CD4-positive, alpha-beta memory T cell (primary cell): Measurements from ENCODE around the gene CST6. TPM values are rescaled to one million over a fixed set of nuclear protein-coding genes. Genes with fewer than 3 reads are reported as not detected.
"Not testable (repeated sequence)": the region's sequence is repeated elsewhere in the genome, so short reads cannot be mapped to it uniquely, and the experiment has no call there.

ENCODE experiments used
- CTCF ChIA-PET: fragments of 350-600 bp; sonication (Branson Sonifier 250); formaldehyde crosslinking; loops from one replicate; lab custom pipeline; 2021; ENCODE audit warnings: inconsistent platforms; ENCODE audit not compliant: partially characterized antibody; lab: Charles Lee
- POLR2A ChIA-PET: fragments of 350-600 bp; sonication (Branson Sonifier 250); formaldehyde crosslinking; loops from one replicate; lab custom pipeline; 2021; ENCODE audit not compliant: partially characterized antibody; lab: Charles Lee
- DNase-seq, 5 donors: peaks; one replicate each; pipeline versions ENCODE4 v3.0.0 to v3.0.0-alpha.2; 2020 to 2022; ENCODE audit warnings: mixed read lengths in 1 of 5
- H3K27ac ChIP-seq: one replicate; pipeline ENCODE4 v1.7.0; 2013; ENCODE audit warnings: low read depth, low read length
- H3K27me3 ChIP-seq: 2 replicates; pipeline ENCODE4 v1.7.0; 2013; ENCODE audit warnings: mild to moderate bottlenecking, low read length, moderate library complexity; ENCODE audit not compliant: insufficient read depth
- H3K36me3 ChIP-seq: 2 replicates; pipeline ENCODE4 v1.7.0; 2013; ENCODE audit warnings: mild to moderate bottlenecking, low read length, moderate library complexity; ENCODE audit not compliant: insufficient read depth
- H3K4me1 ChIP-seq: 2 replicates; pipeline ENCODE4 v1.7.0; 2013; ENCODE audit warnings: mild to moderate bottlenecking, low read length, moderate library complexity; ENCODE audit not compliant: insufficient read depth
- H3K4me3 ChIP-seq, 2 donors: one replicate each; pipeline ENCODE4 v1.7.0; 2013; ENCODE audit warnings: low read length in 2 of 2, mild to moderate bottlenecking in 1 of 2
- H3K9me3 ChIP-seq, 2 donors: one replicate each; pipeline ENCODE4 v1.7.0; 2013; ENCODE audit warnings: low read length in 2 of 2, control low read depth in 1 of 2; ENCODE audit not compliant: control insufficient read depth in 1 of 2
- H3K27ac Mint-ChIP-seq, 7 donors: one replicate each; pipeline ENCODE4 v1.8.0; 2020 to 2021; ENCODE audit warnings: mixed read lengths in 7 of 7, mild to moderate bottlenecking in 6 of 7, inconsistent platforms in 3 of 7, moderate library complexity in 3 of 7
- H3K27me3 Mint-ChIP-seq, 2 donors: one replicate each; pipeline ENCODE4 v1.8.0; 2020 to 2021; ENCODE audit warnings: mixed read lengths in 2 of 2
- H3K36me3 Mint-ChIP-seq, 2 donors: one replicate each; pipeline ENCODE4 v1.8.0; 2020 to 2021; ENCODE audit warnings: mixed read lengths in 2 of 2, inconsistent platforms in 1 of 2, mild to moderate bottlenecking in 1 of 2
- H3K4me1 Mint-ChIP-seq, 4 donors: one replicate each; pipeline ENCODE4 v1.8.0; 2020 to 2021; ENCODE audit warnings: mixed read lengths in 4 of 4, mild to moderate bottlenecking in 1 of 4
- H3K4me3 Mint-ChIP-seq, 8 donors: one replicate each; pipeline ENCODE4 v1.8.0; 2020 to 2021; ENCODE audit warnings: mixed read lengths in 8 of 8, mild to moderate bottlenecking in 7 of 8, moderate library complexity in 6 of 8, inconsistent platforms in 3 of 8
- H3K9me3 Mint-ChIP-seq, 8 donors: one replicate each; pipeline ENCODE4 v1.8.0; 2020 to 2021; ENCODE audit warnings: mixed read lengths in 8 of 8, mild to moderate bottlenecking in 5 of 8, inconsistent platforms in 3 of 8, moderate library complexity in 1 of 8
- intact Hi-C: fragments of 100-400 bp; cut with micrococcal nuclease; formaldehyde crosslinking; loops from one replicate; pipeline ENCODE4 v1.15.1; 2023
- polyA plus RNA-seq, 2 donors: library from polyadenylated mRNA; unstranded; fragments of 300-500 nt; fragmentation: Illumina TruSeq; gene quantifications; one replicate each; pipeline ENCODE4 v1.2.3, GENCODE V29; 2021
- total RNA-seq, 2 experiments: library from RNA; stranded (reverse); gene quantifications; one replicate each; pipeline ENCODE4 v1.2.3, GENCODE V29; 2021

CST6 gene
- total and polyA plus RNA-seq, 4 experiments from 2014 or later = not detected

- H3K9me3 ChIP-seq, H3K9me3 Mint-ChIP-seq, H3K36me3 Mint-ChIP-seq, H3K36me3 ChIP-seq, H3K27ac ChIP-seq, H3K4me1 Mint-ChIP-seq, H3K27me3 ChIP-seq, DNase-seq, H3K4me3 ChIP-seq, intact Hi-C loops, H3K27me3 Mint-ChIP-seq, H3K4me3 Mint-ChIP-seq, H3K4me1 ChIP-seq, H3K27ac Mint-ChIP-seq: not testable (repeated sequence)
- ChIA-PET CTCF (interaction anchor here (0.8 to 2.3 kb wide), 23 partner anchors 11 to 318 kb away, joined by 3 to 19 read pairs (median 5); partner anchors contain the start of genes CCDC85B, CST6, FIBP and KAT5), POLR2A (interaction anchor here (1.2 to 1.8 kb wide), 2 partner anchors 21 to 137 kb away, joined by 3 to 7 read pairs; partner anchors contain the start of genes BANF1 and EIF1AD)
Observed at GRCh38 chr11:66023186-66023440, 11.3 kb downstream of the CST6 start.

DNA sequence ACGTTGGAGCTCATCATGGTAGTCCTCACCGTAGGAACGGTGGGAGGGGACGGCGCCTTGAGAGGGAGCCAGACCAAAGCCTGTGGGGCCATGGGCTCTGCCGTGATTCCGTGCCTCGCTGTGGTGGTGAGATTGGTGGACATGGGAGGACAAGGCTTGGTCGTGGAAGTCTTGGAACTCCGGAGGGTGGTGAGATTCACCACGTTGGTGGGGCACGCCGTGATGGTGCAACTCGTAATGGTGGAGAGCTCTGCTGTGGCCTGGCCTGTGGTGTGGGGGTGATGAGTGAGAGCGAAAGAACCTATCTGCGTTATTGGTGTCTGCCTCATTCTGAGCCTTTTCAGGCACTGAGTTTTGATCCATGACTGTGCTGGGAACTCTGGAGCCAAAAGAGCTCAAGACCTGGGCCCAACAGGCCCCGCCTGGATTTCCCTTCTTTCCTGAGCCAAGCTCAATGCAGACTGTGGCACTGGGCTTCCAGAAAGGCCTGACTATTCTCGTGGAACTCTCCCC, 14.3 kb downstream of the CST6 start, which contains the start of gene CATSPER1:
TSS of gene CATSPER1 (minus strand) at position 463 of the 513 bp plus-strand sequence. CDS start at position 363, 100 bp downstream.
- H3K27me3 ChIP-seq = no peaks in the 10 kb centered on the region
- H3K36me3 ChIP-seq = no peaks in the 10 kb centered on the region
- Mint-ChIP-seq H3K9me3 (no peaks in the 10 kb centered on the region), H3K27me3 (peaks cover 4 to 6% of the 10 kb centered on the region in 2 donors), H3K4me1 (peaks cover 0 to 8% (median 5%) of the 10 kb centered on the region in 4 donors), H3K4me3 (no peak within 1 kb of the TSS), H3K27ac (peak within 1 kb of the TSS in 1 of 7 donors; percentile 17), H3K36me3 (no peaks in the 10 kb centered on the region)
- peak in 1 of 5 donors; percentile 5 for DNase-seq
- no peak within 1 kb of the TSS for H3K27ac ChIP-seq
- POLR2A ChIA-PET = interaction anchor here (1.5 kb wide), 1 partner anchor 27 kb away, joined by 4 read pairs; no protein-coding TSS in a partner anchor
- CTCF ChIA-PET = interaction anchor here (0.8 kb wide), 1 partner anchor 19 kb away, joined by 3 read pairs; no protein-coding TSS in a partner anchor
- no peaks in the 10 kb centered on the region for H3K9me3 ChIP-seq
- H3K4me3 ChIP-seq = no peak within 1 kb of the TSS
- H3K4me1 ChIP-seq = peaks cover 6% of the 10 kb centered on the region
- intact Hi-C loops = no loop called here

DNA sequence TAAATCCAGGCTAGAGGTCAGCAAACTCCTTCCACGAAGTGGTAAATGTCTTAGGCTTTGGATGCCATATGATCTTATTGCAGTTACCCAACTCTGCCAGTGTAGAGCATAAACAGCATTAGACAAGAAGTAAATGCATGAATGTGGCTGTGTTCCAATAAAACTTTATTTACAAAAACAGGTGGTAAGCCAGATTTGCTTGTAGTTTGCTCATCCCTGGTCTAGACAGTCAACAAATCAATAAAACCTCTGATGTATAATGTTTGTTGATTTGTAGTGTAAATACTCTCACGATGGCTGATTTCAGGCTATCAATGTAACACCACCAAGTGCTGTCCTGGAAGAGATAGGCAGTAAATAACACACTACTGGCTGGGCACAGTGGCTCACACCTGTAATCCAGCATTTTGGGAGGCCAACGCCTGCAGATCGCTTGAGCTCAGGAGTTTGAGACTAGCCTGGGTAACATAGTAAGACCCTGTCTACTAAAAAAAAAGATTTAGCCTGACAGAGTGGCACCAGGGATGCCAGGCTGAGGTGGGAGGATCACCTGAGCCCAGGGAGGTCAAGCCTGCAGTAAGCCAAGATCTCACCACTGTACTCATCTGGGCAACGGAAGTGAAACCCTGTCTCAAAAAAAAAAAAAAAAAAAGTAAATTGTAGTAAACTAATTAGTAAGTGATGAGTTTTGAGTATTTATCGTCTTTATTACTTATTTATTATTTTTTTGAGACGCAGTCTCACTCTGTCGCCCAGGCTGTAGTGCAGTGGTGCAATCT, 21.3 kb downstream of the CST6 start:
- no peaks in the 10 kb centered on the region for H3K9me3 Mint-ChIP-seq
- no peak overlapping the region for H3K27ac ChIP-seq
- no peak overlapping the region for H3K27ac Mint-ChIP-seq
- H3K4me1 Mint-ChIP-seq = no peaks in the 10 kb centered on the region
- H3K27me3 ChIP-seq = no peaks in the 10 kb centered on the region
- H3K36me3 ChIP-seq = no peaks in the 10 kb centered on the region
- POLR2A ChIA-PET = no interaction called here
- H3K36me3 Mint-ChIP-seq = no peaks in the 10 kb centered on the region
- H3K4me1 ChIP-seq = no peaks in the 10 kb centered on the region
- H3K4me3 ChIP-seq = no peak overlapping the region
- DNase-seq = no peak
- CTCF ChIA-PET = no interaction called here
- H3K27me3 Mint-ChIP-seq = peaks cover 0 to 4% of the 10 kb centered on the region in 2 donors
- H3K9me3 ChIP-seq = no peaks in the 10 kb centered on the region
- intact Hi-C loops = no loop called here
- H3K4me3 Mint-ChIP-seq = no peak overlapping the region

DNA sequence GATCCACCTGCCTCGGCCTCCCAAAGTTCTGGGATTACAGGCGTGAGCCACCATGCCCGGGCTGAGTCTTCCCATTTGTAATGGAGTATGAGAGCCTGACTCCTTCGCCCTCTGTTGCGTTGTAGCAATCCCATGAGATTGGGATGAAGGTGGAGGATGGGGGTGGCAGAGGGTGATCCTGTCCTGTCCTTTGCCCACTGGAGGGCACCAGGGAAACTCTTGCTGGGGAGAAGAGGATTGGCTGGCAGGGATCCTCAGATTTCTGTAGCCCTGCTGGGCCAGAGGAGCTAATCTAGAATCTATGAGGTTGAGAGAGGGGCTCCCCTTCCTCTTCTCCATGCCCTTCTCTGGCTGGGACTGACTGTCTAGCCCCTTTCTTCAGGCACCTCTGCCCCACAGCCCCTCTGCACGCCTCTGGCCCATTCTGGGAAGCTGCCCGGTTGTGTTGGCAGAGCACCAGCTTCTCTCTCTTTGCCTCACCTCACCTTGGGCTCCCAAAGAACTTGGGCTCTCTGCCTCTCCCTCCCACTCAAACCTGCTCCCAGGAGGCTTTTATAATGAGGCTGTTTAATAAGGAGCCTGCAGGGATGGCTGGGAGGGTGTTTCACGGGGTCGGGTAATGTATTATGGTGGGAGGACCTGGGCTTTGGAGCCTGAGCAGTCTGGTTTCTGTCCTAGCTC, 24.0 kb downstream of the CST6 start:
- Mint-ChIP-seq H3K4me3 (no peak overlapping the region), H3K27me3 (peaks cover 0 to 4% of the 10 kb centered on the region in 2 donors), H3K36me3 (no peaks in the 10 kb centered on the region), H3K4me1 (no peaks in the 10 kb centered on the region), H3K27ac (no peak overlapping the region), H3K9me3 (no peaks in the 10 kb centered on the region)
- H3K27ac ChIP-seq = no peak overlapping the region
- no peaks in the 10 kb centered on the region for H3K9me3 ChIP-seq
- no peak for DNase-seq
- no peaks in the 10 kb centered on the region for H3K36me3 ChIP-seq
- H3K4me1 ChIP-seq = no peaks in the 10 kb centered on the region
- CTCF ChIA-PET = interaction anchor here (0.8 to 1.4 kb wide), 5 partner anchors 9 to 151 kb away, joined by 3 to 6 read pairs (median 3); partner anchors contain the start of gene SF3B2
- intact Hi-C loops = no loop called here
- POLR2A ChIA-PET = no interaction called here
- H3K27me3 ChIP-seq = no peaks in the 10 kb centered on the region
- no peak overlapping the region for H3K4me3 ChIP-seq

- Mint-ChIP-seq H3K36me3 (no peaks in the 10 kb centered on the region), H3K4me1 (no peaks in the 10 kb centered on the region), H3K27ac (peak overlapping the region in 1 of 7 donors; percentile 53), H3K9me3 (no peaks in the 10 kb centered on the region), H3K27me3 (peaks cover 0 to 4% of the 10 kb centered on the region in 2 donors), H3K4me3 (no peak overlapping the region)
- CTCF ChIA-PET = interaction anchor here (0.8 to 1.4 kb wide), 4 partner anchors 9 to 152 kb away, joined by 3 to 6 read pairs (median 3); partner anchors contain the start of gene SF3B2
- Histone ChIP-seq H3K4me1 (no peaks in the 10 kb centered on the region), H3K27ac (no peak overlapping the region), H3K4me3 (no peak overlapping the region), H3K36me3 (no peaks in the 10 kb centered on the region), H3K9me3 (no peaks in the 10 kb centered on the region), H3K27me3 (no peaks in the 10 kb centered on the region)
- POLR2A ChIA-PET = no interaction called here
- intact Hi-C loops = no loop called here
- DNase-seq = no peak
Observed at GRCh38 chr11:66036334-66036710, 24.5 kb downstream of the CST6 start.

DNA sequence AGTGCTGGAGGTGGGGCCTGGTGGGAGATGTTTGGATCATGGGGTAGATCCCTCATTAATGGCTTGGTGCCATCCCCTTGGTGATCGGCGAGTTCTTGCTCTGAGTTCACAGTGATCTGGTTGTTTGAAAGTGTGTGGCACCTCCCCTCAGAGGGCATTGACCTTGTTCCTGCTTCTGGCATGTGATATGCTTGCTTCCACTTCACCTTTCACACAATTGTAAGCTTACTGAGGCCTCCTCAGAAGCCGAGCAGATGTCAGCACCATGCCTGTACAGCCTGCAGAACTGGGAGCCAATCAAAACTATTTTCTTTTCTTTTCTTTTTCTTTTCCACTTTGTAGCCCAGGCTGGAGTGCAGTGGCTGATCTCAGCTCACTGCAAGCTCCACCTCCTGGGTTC, 25.5 kb downstream of the CST6 start:
- no peaks in the 10 kb centered on the region for H3K4me1 Mint-ChIP-seq
- no peaks in the 10 kb centered on the region for H3K36me3 ChIP-seq

GRCh38 chr11:66039765-66040164, 28.0 kb downstream of the CST6 start:
- peaks cover 2% of the 10 kb centered on the region for H3K4me1 ChIP-seq
- no peaks in the 10 kb centered on the region for H3K27me3 ChIP-seq
- intact Hi-C loops = no loop called here
- CTCF ChIA-PET = interaction anchor here (3.0 kb wide), 1 partner anchor 12 kb away, joined by 11 read pairs; the partner anchor contains the start of gene SF3B2
- no peak overlapping the region for H3K27ac ChIP-seq
- Mint-ChIP-seq H3K4me1 (peaks cover under 1 to 5% (median 3%) of the 10 kb centered on the region in 4 donors), H3K27ac (no peak overlapping the region), H3K36me3 (no peaks in the 10 kb centered on the region), H3K27me3 (peaks cover 1 to 2% of the 10 kb centered on the region in 2 donors), H3K9me3 (no peaks in the 10 kb centered on the region), H3K4me3 (no peak overlapping the region)
- POLR2A ChIA-PET = no interaction called here
- no peak overlapping the region for H3K4me3 ChIP-seq
- no peaks in the 10 kb centered on the region for H3K9me3 ChIP-seq
- no peak for DNase-seq
- H3K36me3 ChIP-seq = no peaks in the 10 kb centered on the region

More for the DNA sequence above, 25.5 kb downstream of the CST6 start:
- Mint-ChIP-seq H3K9me3 (no peaks in the 10 kb centered on the region), H3K4me3 (no peak overlapping the region), H3K27me3 (peaks cover 1 to 4% of the 10 kb centered on the region in 2 donors), H3K27ac (no peak overlapping the region), H3K36me3 (no peaks in the 10 kb centered on the region)
- ChIA-PET POLR2A (no interaction called here), CTCF (interaction anchor here (1.3 to 1.4 kb wide), 2 partner anchors 8 to 15 kb away, joined by 3 to 6 read pairs; no protein-coding TSS in a partner anchor)
- DNase-seq = no peak
- Histone ChIP-seq H3K4me3 (no peak overlapping the region), H3K27me3 (no peaks in the 10 kb centered on the region), H3K4me1 (no peaks in the 10 kb centered on the region), H3K27ac (no peak overlapping the region), H3K9me3 (no peaks in the 10 kb centered on the region)
- intact Hi-C loops = no loop called here
